HepG2 (cell line): Measurements from ENCODE around the gene ZNF226. TPM values are rescaled to one million over a fixed set of nuclear protein-coding genes. Genes with fewer than 3 reads are reported as not detected.

ENCODE experiments used
- ADNP ChIP-seq: sonication (generic); formaldehyde crosslinking; IDR thresholded peaks from 2 replicates; pipeline ENCODE4 v1.4.0; 2020; ENCODE audit warnings: missing genetic modification reagents
- KLF13 ChIP-seq: sonication (generic); formaldehyde crosslinking; IDR thresholded peaks from 2 replicates; pipeline ENCODE4 v1.4.0; 2020; ENCODE audit warnings: mild to moderate bottlenecking, missing genetic modification reagents
- XRCC5 ChIP-seq: fragments of 200-400 bp; formaldehyde crosslinking; optimal IDR thresholded peaks from 2 replicates; pipeline ENCODE3; 2017; ENCODE audit warnings: mild to moderate bottlenecking, low read length
- ZNF501 ChIP-seq: sonication (generic); formaldehyde crosslinking; IDR thresholded peaks from 2 replicates; pipeline ENCODE4 v1.5.1; 2020; ENCODE audit warnings: mild to moderate bottlenecking, moderate library complexity, missing genetic modification reagents
- ZNF781 ChIP-seq: sonication (generic); formaldehyde crosslinking; IDR thresholded peaks from 2 replicates; pipeline ENCODE4 v1.5.1; 2020; ENCODE audit warnings: borderline replicate concordance, mild to moderate bottlenecking, missing genetic modification reagents; ENCODE audit errors: not compliant biosample characterization
- ZNF841 ChIP-seq: sonication (generic); formaldehyde crosslinking; IDR thresholded peaks from 2 replicates; pipeline ENCODE4 v1.8.1; 2023; ENCODE audit warnings: missing genetic modification reagents, borderline replicate concordance
- polyA plus RNA-seq, 8 experiments: library from polyadenylated mRNA; depleted of rRNA in 3 of 8; stranded (reverse) in 7 of 8; unstranded in 1 of 8; fragments of >200 nt; fragmentation: Illumina TruSeq in 4 of 8; extraction: Trizol in 4 of 8; gene quantifications; 2 replicates each; pipeline versions ENCODE4 v1.2.1 to v1.2.3, GENCODE V29; 2011 to 2016; ENCODE audit warnings: low read depth in 4 of 8, missing spikeins in 1 of 8, mixed read lengths in 1 of 8; ENCODE audit not compliant: insufficient read depth in 1 of 8
- total RNA-seq, 5 experiments: library from RNA; depleted of rRNA; stranded (reverse); fragments of >200 nt; fragmentation: Illumina TruSeq; extraction: Trizol; gene quantifications; 2 replicates each; pipeline ENCODE4 v1.2.3, GENCODE V29; 2016; ENCODE audit warnings: low read depth in 1 of 5
- TF ChIP-seq, protein P1 (sequence below): sonication (generic); formaldehyde crosslinking; IDR thresholded peaks from 2 replicates; pipeline ENCODE4 v1.8.1; 2022; ENCODE audit warnings: low read depth, mild to moderate bottlenecking, missing genetic modification reagents
- TF ChIP-seq, protein P2 (sequence below): sonication (generic); formaldehyde crosslinking; IDR thresholded peaks from 2 replicates; pipeline ENCODE4 v1.4.0; 2020; ENCODE audit warnings: missing genetic modification reagents
- TF ChIP-seq, protein P3 (sequence below): sonication (generic); formaldehyde crosslinking; IDR thresholded peaks from 2 replicates; pipeline ENCODE4 v1.4.0; 2020; ENCODE audit warnings: low read depth, missing genetic modification reagents
- TF ChIP-seq, protein P4 (sequence below): IDR thresholded peaks from 2 replicates; pipeline ENCODE4 v1.6.1; 2018; ENCODE audit warnings: missing genetic modification reagents
- TF ChIP-seq, protein P5 (sequence below): sonication (generic); formaldehyde crosslinking; IDR thresholded peaks from 2 replicates; pipeline ENCODE4 v1.4.0; 2020; ENCODE audit warnings: missing genetic modification reagents
- TF ChIP-seq, protein P6 (sequence below): sonication (generic); formaldehyde crosslinking; IDR thresholded peaks from 2 replicates; pipeline ENCODE4 v1.4.0; 2020; ENCODE audit warnings: missing genetic modification reagents, mild to moderate bottlenecking, borderline replicate concordance

Gene ZNF226
- total and polyA plus RNA-seq, 2 of the 13 experiments (the other 11 are each of a cell fraction or from before 2014, with no cell fraction given), result 8.3 to 16.0 TPM

DNA sequence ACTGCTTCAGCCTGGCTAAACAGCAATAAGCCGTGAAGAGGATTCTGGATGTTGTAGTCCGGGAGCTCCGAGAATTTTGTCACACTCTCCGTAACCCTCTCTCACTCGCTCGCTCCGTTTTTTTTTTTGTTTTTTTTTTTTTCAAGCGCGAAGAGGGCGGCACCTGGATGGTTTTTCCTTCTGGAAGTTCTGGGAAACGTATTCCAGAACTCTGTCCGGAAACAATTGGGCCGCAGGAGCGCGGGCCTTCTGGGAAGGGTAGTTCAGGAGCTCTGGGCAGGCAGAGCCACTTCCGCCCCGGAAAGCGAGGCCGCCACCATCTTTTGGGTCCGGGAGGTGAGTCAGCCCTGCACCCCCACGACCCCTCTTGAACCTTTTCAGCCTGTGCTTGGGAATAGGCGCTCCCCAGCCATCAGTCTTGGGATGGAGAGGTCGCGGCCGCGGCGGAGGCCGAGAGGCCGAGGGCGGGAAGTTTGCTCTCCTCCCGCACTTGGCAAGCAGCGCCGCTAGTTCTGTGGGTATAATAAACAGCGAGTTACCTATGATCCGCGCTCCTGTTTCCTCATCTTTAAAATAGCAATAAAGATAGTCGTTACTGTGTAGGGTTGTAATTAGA is 47.5 kb downstream of the ZNF226 start, which contains the start of gene ZNF227 (continued):
- TF ChIP-seq, protein P1, sequence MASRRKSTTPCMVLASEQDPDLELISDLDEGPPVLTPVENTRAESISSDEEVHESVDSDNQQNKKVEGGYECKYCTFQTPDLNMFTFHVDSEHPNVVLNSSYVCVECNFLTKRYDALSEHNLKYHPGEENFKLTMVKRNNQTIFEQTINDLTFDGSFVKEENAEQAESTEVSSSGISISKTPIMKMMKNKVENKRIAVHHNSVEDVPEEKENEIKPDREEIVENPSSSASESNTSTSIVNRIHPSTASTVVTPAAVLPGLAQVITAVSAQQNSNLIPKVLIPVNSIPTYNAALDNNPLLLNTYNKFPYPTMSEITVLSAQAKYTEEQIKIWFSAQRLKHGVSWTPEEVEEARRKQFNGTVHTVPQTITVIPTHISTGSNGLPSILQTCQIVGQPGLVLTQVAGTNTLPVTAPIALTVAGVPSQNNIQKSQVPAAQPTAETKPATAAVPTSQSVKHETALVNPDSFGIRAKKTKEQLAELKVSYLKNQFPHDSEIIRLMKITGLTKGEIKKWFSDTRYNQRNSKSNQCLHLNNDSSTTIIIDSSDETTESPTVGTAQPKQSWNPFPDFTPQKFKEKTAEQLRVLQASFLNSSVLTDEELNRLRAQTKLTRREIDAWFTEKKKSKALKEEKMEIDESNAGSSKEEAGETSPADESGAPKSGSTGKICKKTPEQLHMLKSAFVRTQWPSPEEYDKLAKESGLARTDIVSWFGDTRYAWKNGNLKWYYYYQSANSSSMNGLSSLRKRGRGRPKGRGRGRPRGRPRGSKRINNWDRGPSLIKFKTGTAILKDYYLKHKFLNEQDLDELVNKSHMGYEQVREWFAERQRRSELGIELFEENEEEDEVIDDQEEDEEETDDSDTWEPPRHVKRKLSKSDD (CRISPR knock-in tag), result 0 out of 2 replicates have a peak, but pooled peaks have one; percentile 26
- TF ChIP-seq ZNF781, result no peak
- TF ChIP-seq KLF13 (CRISPR knock-in tag), result no peak
- TF ChIP-seq, protein P2, sequence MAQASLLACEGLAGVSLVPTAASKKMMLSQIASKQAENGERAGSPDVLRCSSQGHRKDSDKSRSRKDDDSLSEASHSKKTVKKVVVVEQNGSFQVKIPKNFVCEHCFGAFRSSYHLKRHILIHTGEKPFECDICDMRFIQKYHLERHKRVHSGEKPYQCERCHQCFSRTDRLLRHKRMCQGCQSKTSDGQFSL (CRISPR knock-in tag), result peak; percentile 96
- TF ChIP-seq, protein P3, sequence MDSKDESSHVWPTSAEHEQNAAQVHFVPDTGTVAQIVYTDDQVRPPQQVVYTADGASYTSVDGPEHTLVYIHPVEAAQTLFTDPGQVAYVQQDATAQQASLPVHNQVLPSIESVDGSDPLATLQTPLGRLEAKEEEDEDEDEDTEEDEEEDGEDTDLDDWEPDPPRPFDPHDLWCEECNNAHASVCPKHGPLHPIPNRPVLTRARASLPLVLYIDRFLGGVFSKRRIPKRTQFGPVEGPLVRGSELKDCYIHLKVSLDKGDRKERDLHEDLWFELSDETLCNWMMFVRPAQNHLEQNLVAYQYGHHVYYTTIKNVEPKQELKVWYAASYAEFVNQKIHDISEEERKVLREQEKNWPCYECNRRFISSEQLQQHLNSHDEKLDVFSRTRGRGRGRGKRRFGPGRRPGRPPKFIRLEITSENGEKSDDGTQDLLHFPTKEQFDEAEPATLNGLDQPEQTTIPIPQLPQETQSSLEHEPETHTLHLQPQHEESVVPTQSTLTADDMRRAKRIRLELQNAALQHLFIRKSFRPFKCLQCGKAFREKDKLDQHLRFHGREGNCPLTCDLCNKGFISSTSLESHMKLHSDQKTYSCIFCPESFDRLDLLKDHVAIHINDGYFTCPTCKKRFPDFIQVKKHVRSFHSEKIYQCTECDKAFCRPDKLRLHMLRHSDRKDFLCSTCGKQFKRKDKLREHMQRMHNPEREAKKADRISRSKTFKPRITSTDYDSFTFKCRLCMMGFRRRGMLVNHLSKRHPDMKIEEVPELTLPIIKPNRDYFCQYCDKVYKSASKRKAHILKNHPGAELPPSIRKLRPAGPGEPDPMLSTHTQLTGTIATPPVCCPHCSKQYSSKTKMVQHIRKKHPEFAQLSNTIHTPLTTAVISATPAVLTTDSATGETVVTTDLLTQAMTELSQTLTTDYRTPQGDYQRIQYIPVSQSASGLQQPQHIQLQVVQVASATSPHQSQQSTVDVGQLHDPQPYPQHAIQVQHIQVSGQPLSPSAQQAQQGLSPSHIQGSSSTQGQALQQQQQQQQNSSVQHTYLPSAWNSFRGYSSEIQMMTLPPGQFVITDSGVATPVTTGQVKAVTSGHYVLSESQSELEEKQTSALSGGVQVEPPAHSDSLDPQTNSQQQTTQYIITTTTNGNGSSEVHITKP (CRISPR knock-in tag), result peak; percentile 68; the same call in 1 of the 2 replicates
- TF ChIP-seq, protein P4, sequence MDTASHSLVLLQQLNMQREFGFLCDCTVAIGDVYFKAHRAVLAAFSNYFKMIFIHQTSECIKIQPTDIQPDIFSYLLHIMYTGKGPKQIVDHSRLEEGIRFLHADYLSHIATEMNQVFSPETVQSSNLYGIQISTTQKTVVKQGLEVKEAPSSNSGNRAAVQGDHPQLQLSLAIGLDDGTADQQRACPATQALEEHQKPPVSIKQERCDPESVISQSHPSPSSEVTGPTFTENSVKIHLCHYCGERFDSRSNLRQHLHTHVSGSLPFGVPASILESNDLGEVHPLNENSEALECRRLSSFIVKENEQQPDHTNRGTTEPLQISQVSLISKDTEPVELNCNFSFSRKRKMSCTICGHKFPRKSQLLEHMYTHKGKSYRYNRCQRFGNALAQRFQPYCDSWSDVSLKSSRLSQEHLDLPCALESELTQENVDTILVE (CRISPR knock-in tag), result peak; percentile 64; the same call in 1 of the 2 replicates
- peak; percentile 43 for TF ChIP-seq XRCC5
- no peak for TF ChIP-seq ZNF841
- no peak for TF ChIP-seq ADNP
- TF ChIP-seq, protein P5, sequence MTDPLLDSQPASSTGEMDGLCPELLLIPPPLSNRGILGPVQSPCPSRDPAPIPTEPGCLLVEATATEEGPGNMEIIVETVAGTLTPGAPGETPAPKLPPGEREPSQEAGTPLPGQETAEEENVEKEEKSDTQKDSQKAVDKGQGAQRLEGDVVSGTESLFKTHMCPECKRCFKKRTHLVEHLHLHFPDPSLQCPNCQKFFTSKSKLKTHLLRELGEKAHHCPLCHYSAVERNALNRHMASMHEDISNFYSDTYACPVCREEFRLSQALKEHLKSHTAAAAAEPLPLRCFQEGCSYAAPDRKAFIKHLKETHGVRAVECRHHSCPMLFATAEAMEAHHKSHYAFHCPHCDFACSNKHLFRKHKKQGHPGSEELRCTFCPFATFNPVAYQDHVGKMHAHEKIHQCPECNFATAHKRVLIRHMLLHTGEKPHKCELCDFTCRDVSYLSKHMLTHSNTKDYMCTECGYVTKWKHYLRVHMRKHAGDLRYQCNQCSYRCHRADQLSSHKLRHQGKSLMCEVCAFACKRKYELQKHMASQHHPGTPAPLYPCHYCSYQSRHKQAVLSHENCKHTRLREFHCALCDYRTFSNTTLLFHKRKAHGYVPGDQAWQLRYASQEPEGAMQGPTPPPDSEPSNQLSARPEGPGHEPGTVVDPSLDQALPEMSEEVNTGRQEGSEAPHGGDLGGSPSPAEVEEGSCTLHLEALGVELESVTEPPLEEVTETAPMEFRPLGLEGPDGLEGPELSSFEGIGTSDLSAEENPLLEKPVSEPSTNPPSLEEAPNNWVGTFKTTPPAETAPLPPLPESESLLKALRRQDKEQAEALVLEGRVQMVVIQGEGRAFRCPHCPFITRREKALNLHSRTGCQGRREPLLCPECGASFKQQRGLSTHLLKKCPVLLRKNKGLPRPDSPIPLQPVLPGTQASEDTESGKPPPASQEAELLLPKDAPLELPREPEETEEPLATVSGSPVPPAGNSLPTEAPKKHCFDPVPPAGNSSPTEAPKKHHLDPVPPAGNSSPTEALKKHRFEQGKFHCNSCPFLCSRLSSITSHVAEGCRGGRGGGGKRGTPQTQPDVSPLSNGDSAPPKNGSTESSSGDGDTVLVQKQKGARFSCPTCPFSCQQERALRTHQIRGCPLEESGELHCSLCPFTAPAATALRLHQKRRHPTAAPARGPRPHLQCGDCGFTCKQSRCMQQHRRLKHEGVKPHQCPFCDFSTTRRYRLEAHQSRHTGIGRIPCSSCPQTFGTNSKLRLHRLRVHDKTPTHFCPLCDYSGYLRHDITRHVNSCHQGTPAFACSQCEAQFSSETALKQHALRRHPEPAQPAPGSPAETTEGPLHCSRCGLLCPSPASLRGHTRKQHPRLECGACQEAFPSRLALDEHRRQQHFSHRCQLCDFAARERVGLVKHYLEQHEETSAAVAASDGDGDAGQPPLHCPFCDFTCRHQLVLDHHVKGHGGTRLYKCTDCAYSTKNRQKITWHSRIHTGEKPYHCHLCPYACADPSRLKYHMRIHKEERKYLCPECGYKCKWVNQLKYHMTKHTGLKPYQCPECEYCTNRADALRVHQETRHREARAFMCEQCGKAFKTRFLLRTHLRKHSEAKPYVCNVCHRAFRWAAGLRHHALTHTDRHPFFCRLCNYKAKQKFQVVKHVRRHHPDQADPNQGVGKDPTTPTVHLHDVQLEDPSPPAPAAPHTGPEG (CRISPR knock-in tag), result 0 out of 2 replicates have a peak, but pooled peaks have one; percentile 7
- TF ChIP-seq, protein P6, sequence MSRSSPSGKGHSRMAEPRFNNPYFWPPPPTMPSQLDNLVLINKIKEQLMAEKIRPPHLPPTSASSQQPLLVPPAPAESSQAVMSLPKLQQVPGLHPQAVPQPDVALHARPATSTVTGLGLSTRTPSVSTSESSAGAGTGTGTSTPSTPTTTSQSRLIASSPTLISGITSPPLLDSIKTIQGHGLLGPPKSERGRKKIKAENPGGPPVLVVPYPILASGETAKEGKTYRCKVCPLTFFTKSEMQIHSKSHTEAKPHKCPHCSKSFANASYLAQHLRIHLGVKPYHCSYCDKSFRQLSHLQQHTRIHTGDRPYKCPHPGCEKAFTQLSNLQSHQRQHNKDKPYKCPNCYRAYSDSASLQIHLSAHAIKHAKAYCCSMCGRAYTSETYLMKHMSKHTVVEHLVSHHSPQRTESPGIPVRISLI (CRISPR knock-in tag), result peak; percentile 99
- peak; percentile 90 for TF ChIP-seq ZNF501 (CRISPR knock-in tag)
